Neural progenitor cell (in vitro differentiated cells): ENCODE data around the gene CD74. TPM values are rescaled to one million over a fixed set of nuclear protein-coding genes. Genes with fewer than 3 reads are reported as not detected.
A peak's percentile ranks its signal among the peaks of the same experiment; 100 is the strongest.

Experiments used
- DNase-seq: peaks from one replicate; pipeline ENCODE4 v3.0.0-alpha.2; 2016; ENCODE audit warnings: low spot score
- H2AFZ ChIP-seq: fragments of 200-600 bp; sonication (generic); replicated peaks from 2 replicates; pipeline ENCODE4 v1.6.1; 2016; ENCODE audit warnings: antibody characterized with exemption
- H3F3A ChIP-seq: fragments of 200-600 bp; sonication (generic); 2 replicates; pipeline ENCODE4 v1.6.1; 2016; ENCODE audit warnings: antibody characterized with exemption, low read depth
- H3K27ac ChIP-seq: fragments of 200-600 bp; sonication (generic); 2 replicates; pipeline ENCODE4 v1.5.1; 2016; ENCODE audit warnings: mild to moderate bottlenecking
- H3K27me3 ChIP-seq: fragments of 200-600 bp; sonication (generic); 2 replicates; pipeline ENCODE4 v1.6.1; 2016; ENCODE audit warnings: mild to moderate bottlenecking, moderate library complexity
- H3K36me3 ChIP-seq: fragments of 200-600 bp; sonication (generic); 2 replicates; pipeline ENCODE4 v1.5.1; 2016
- H3K4me1 ChIP-seq: fragments of 200-600 bp; sonication (generic); 2 replicates; pipeline ENCODE4 v1.6.1; 2016; ENCODE audit warnings: mixed run types
- H3K4me2 ChIP-seq: fragments of 200-600 bp; sonication (generic); 2 replicates; pipeline ENCODE4 v1.6.1; 2016
- H3K4me3 ChIP-seq: fragments of 200-600 bp; sonication (generic); 2 replicates; pipeline ENCODE4 v1.5.1; 2016
- H3K79me2 ChIP-seq: fragments of 200-600 bp; sonication (generic); 2 replicates; pipeline ENCODE4 v1.6.1; 2016; ENCODE audit warnings: low read depth
- H3K9ac ChIP-seq: fragments of 200-600 bp; sonication (generic); 2 replicates; pipeline ENCODE4 v1.6.1; 2016
- H3K9me3 ChIP-seq: fragments of 200-600 bp; sonication (generic); 2 replicates; pipeline ENCODE4 v1.5.1; 2016; ENCODE audit warnings: low read depth
- H4K20me1 ChIP-seq: fragments of 200-600 bp; sonication (generic); 2 replicates; pipeline ENCODE4 v1.6.1; 2016; ENCODE audit warnings: low read depth
- H3K27ac Mint-ChIP-seq: 3 replicates; pipeline ENCODE4 v1.8.0; 2021; ENCODE audit warnings: mixed read lengths
- H3K27me3 Mint-ChIP-seq: 2 replicates; pipeline ENCODE4 v1.8.0; 2022; ENCODE audit warnings: low read depth, mild to moderate bottlenecking, inconsistent platforms, moderate library complexity, mixed read lengths; ENCODE audit not compliant: insufficient read depth
- H3K36me3 Mint-ChIP-seq: 3 replicates; pipeline ENCODE4 v1.8.0; 2021; ENCODE audit warnings: mixed read lengths
- H3K4me1 Mint-ChIP-seq: 3 replicates; pipeline ENCODE4 v1.8.0; 2021; ENCODE audit warnings: mixed read lengths
- H3K4me3 Mint-ChIP-seq: 3 replicates; pipeline ENCODE4 v1.8.0; 2021; ENCODE audit warnings: mild to moderate bottlenecking, moderate library complexity, mixed read lengths
- H3K9me3 Mint-ChIP-seq: 3 replicates; pipeline ENCODE4 v1.8.0; 2020; ENCODE audit warnings: mixed read lengths
- CTCF ChIP-seq: fragments of 200-600 bp; sonication (generic); IDR thresholded peaks from 2 replicates; pipeline ENCODE4 v1.5.1; 2017; ENCODE audit warnings: antibody characterized with exemption, mild to moderate bottlenecking
- EZH2 ChIP-seq: fragments of 200-600 bp; sonication (generic); IDR thresholded peaks from 2 replicates; pipeline ENCODE4 v1.6.1; 2017; ENCODE audit warnings: antibody characterized with exemption, mild to moderate bottlenecking, moderate library complexity
- EZH2phosphoT487 ChIP-seq: fragments of 200-600 bp; sonication (generic); IDR thresholded peaks from 2 replicates; pipeline ENCODE4 v1.6.1; 2017; ENCODE audit warnings: antibody characterized with exemption
- total RNA-seq: library from RNA; depleted of rRNA; stranded (reverse); fragments of >200 nt; gene quantifications from 2 replicates; pipeline ENCODE4 v1.2.3, GENCODE V29; 2015; ENCODE audit warnings: low replicate concordance

The CD74 gene
- 9.8 and 25.6 TPM in 2 replicates for total RNA-seq

DNA sequence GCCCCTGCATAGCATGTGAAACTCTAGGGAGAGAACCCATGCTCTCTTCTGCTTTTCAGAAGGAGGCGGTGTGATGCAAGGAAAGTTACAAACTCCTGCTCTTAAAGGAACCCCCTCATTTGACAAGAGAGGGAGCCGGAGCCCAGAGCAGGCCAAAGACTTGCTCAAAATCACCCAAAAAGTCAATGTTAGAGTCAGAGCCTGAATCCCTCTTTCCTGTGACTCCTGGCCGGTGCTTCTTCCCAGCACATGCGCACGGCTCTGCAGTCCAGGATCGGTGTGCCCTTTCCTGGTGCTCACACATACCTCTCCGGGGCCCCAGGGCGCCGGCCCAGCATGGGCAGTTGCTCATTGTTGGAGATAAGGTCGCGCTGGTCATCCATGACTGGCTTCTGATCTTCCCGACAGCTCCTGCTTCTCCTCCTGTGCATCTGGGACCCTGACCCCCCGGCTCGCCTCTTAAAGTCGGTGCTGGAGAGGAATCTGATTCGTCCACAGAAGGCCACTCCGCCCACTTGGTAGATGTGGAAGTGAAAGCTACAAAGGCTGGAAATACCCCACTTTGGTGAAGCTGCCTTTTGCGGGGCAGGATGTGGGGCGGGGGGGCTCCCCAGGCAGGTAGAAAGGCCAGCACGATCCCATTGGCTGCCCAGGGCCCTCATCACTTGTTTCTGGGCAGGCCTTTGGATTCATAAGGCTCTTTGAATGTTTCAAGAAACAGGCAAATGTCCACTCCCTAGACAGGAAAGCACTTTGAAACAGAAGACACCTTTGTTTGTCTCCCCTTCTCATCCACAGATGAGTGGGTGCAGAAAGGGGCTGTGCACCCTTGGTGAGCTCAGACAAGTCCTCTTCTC is at the start of gene CD74:
TSS of gene CD74 (minus strand) at position 592 of the 857 bp plus-strand sequence. CDS start at position 431, 161 bp downstream.
- peak; percentile 67 for DNase-seq
- peaks cover 32% of the 10 kb centered on the region for H3F3A ChIP-seq
- H3K9me3 ChIP-seq = no peaks in the 10 kb centered on the region
- no peaks in the 10 kb centered on the region for H3K27me3 ChIP-seq
- TF ChIP-seq CTCF = no peak
- TF ChIP-seq EZH2 = no peak
- TF ChIP-seq EZH2phosphoT487 = no peak
- H3K4me3 Mint-ChIP-seq = peak within 1 kb of the TSS; percentile 58
- no peaks in the 10 kb centered on the region for H3K36me3 ChIP-seq
- H3K27me3 Mint-ChIP-seq = no peaks in the 10 kb centered on the region
- H4K20me1 ChIP-seq = no peaks in the 10 kb centered on the region
- no peaks in the 10 kb centered on the region for H3K36me3 Mint-ChIP-seq
- no peak within 1 kb of the TSS for H3K27ac Mint-ChIP-seq
- H2AFZ ChIP-seq = peak within 1 kb of the TSS; percentile 100
- no peak within 1 kb of the TSS for H3K9ac ChIP-seq
- H3K4me2 ChIP-seq = peak within 1 kb of the TSS; percentile 69
- H3K4me1 ChIP-seq = peaks cover 20% of the 10 kb centered on the region
- H3K4me3 ChIP-seq = peak within 1 kb of the TSS; percentile 36
- H3K4me1 Mint-ChIP-seq = peaks cover 27% of the 10 kb centered on the region
- no peaks in the 10 kb centered on the region for H3K79me2 ChIP-seq
- H3K27ac ChIP-seq = peak within 1 kb of the TSS; percentile 33
- no peaks in the 10 kb centered on the region for H3K9me3 Mint-ChIP-seq

DNA sequence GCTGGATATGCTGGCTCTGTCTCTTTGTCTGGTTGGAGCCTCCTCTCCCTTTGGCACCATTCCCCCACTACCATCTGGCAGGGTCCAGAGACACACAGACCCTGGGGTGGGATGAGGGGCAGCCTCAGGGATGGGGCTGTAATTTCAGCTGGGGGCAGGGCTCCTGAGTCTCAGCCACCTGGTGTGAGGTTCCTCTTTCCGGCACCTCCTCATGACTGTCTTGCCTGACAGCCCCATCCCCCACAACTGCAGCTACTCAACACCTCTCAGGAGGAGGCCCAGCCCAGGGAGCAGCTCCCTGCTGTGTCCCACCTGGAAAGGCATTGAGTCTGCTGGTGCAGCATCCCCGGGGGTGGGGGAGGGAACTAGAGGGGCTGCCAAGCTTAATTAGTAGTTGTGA is 48.5 kb upstream of the CD74 start:
- no peaks in the 10 kb centered on the region for H3K9me3 ChIP-seq
- H3K27ac ChIP-seq = no peak overlapping the region
- peaks cover 18% of the 10 kb centered on the region for H3K4me1 ChIP-seq
- no peaks in the 10 kb centered on the region for H3K9me3 Mint-ChIP-seq
- peaks cover 30% of the 10 kb centered on the region for H3F3A ChIP-seq
- H3K4me3 Mint-ChIP-seq = no peak overlapping the region
- H3K4me3 ChIP-seq = no peak overlapping the region
- H3K4me1 Mint-ChIP-seq = peaks cover 15% of the 10 kb centered on the region
- H3K9ac ChIP-seq = no peak overlapping the region
- no peaks in the 10 kb centered on the region for H3K27me3 ChIP-seq
- no peaks in the 10 kb centered on the region for H4K20me1 ChIP-seq
- peaks cover 14% of the 10 kb centered on the region for H3K27me3 Mint-ChIP-seq
- peak overlapping the region; percentile 51 for H3K4me2 ChIP-seq
- H3K27ac Mint-ChIP-seq = no peak overlapping the region
- no peaks in the 10 kb centered on the region for H3K79me2 ChIP-seq
- H3K36me3 ChIP-seq = no peaks in the 10 kb centered on the region
- no peaks in the 10 kb centered on the region for H3K36me3 Mint-ChIP-seq
- peak overlapping the region; percentile 79 for H2AFZ ChIP-seq
- TF ChIP-seq EZH2 (no peak), CTCF (no peak), EZH2phosphoT487 (no peak)
- DNase-seq = no peak

GRCh38 chr5:150460781-150461180 is 48.1 kb upstream of the CD74 start:
- TF ChIP-seq EZH2 (no peak), CTCF (no peak), EZH2phosphoT487 (no peak)
- Mint-ChIP-seq H3K4me3 (no peak overlapping the region), H3K4me1 (peaks cover 15% of the 10 kb centered on the region), H3K36me3 (no peaks in the 10 kb centered on the region), H3K27ac (no peak overlapping the region), H3K9me3 (no peaks in the 10 kb centered on the region), H3K27me3 (peaks cover 12% of the 10 kb centered on the region)
- Histone ChIP-seq H3K36me3 (no peaks in the 10 kb centered on the region), H3K4me1 (peaks cover 18% of the 10 kb centered on the region), H3K4me3 (no peak overlapping the region), H3K79me2 (no peaks in the 10 kb centered on the region), H3K27ac (no peak overlapping the region), H2AFZ (peak overlapping the region; percentile 79), H3K27me3 (no peaks in the 10 kb centered on the region), H3K4me2 (peak overlapping the region; percentile 51), H3K9ac (no peak overlapping the region), H3K9me3 (no peaks in the 10 kb centered on the region), H3F3A (peaks cover 30% of the 10 kb centered on the region), H4K20me1 (no peaks in the 10 kb centered on the region)
- no peak for DNase-seq
